ENCODE results near the gene LRCH2. TPM values are rescaled to one million over a fixed set of nuclear protein-coding genes. Genes with fewer than 3 reads are reported as not detected.

LRCH2 gene
- total RNA-seq, 2 donors from 2014 or later = 5.4 to 9.9 TPM

- no peak for TF ChIP-seq CTCF (IDR thresholded peaks at IDR 0.05)
These were observed 21.1 kb upstream of the LRCH2 start for GRCh38 chrX:115255003-115255402.

GRCh38 chrX:115251458-115252233, 17.8 kb upstream of the LRCH2 start:
- H3K4me1 ChIP-seq (ENCODE audit: control insufficient read depth in 1 of 2, low read depth in 2 of 2) = no peaks in the 10 kb centered on the region
- H3K4me3 ChIP-seq = no peak overlapping the region
- no peak for ATAC-seq (ENCODE audit: insufficient number of reproducible peaks, low FRiP score, low read depth)
- TF ChIP-seq CTCF (IDR thresholded peaks at IDR 0.05) = no peak
- no peak for DNase-seq (ENCODE audit: low spot score)
- H3K27ac ChIP-seq = no peak overlapping the region
- no peaks in the 10 kb centered on the region for H3K9me3 ChIP-seq
- H3K27me3 ChIP-seq (replicated peaks; ENCODE audit: insufficient read depth) = no peaks in the 10 kb centered on the region
- H3K36me3 ChIP-seq = no peaks in the 10 kb centered on the region

More at GRCh38 chrX:115255003-115255402, 21.1 kb upstream of the LRCH2 start:
- H3K36me3 ChIP-seq = no peaks in the 10 kb centered on the region
- H3K9me3 ChIP-seq = no peaks in the 10 kb centered on the region
- H3K4me3 ChIP-seq = no peak overlapping the region
- DNase-seq (ENCODE audit: low spot score) (no peak), ATAC-seq (ENCODE audit: insufficient number of reproducible peaks, low FRiP score, low read depth) (no peak)
- H3K4me1 ChIP-seq (ENCODE audit: control insufficient read depth in 1 of 2, low read depth in 2 of 2) = no peaks in the 10 kb centered on the region
- H3K27ac ChIP-seq = no peak overlapping the region
- H3K27me3 ChIP-seq (replicated peaks; ENCODE audit: insufficient read depth) = no peaks in the 10 kb centered on the region

GRCh38 chrX:115237056-115237455, 3.2 kb upstream of the LRCH2 start:
- no peak overlapping the region for H3K27ac ChIP-seq

GRCh38 chrX:115236560-115236959, 2.7 kb upstream of the LRCH2 start:
- ATAC-seq (ENCODE audit: insufficient number of reproducible peaks, low FRiP score, low read depth) = no peak
- no peak overlapping the region for H3K27ac ChIP-seq

More at GRCh38 chrX:115237056-115237455, 3.2 kb upstream of the LRCH2 start:
- H3K9me3 ChIP-seq = no peaks in the 10 kb centered on the region
- H3K36me3 ChIP-seq = no peaks in the 10 kb centered on the region
- no peak overlapping the region for H3K4me3 ChIP-seq
- TF ChIP-seq CTCF (IDR thresholded peaks at IDR 0.05) = no peak
- DNase-seq (ENCODE audit: low spot score) (no peak), ATAC-seq (ENCODE audit: insufficient number of reproducible peaks, low FRiP score, low read depth) (no peak)
- no peaks in the 10 kb centered on the region for H3K27me3 ChIP-seq (replicated peaks; ENCODE audit: insufficient read depth)
- peaks cover 0 to 4% of the 10 kb centered on the region in 2 donors for H3K4me1 ChIP-seq (ENCODE audit: control insufficient read depth in 1 of 2, low read depth in 2 of 2)

More at GRCh38 chrX:115236560-115236959, 2.7 kb upstream of the LRCH2 start:
- no peaks in the 10 kb centered on the region for H3K9me3 ChIP-seq
- no peak overlapping the region for H3K4me3 ChIP-seq
- TF ChIP-seq CTCF (IDR thresholded peaks at IDR 0.05) = no peak
- H3K4me1 ChIP-seq (ENCODE audit: control insufficient read depth in 1 of 2, low read depth in 2 of 2) = peaks cover 0 to 4% of the 10 kb centered on the region in 2 donors
- no peak for DNase-seq (ENCODE audit: low spot score)
- H3K36me3 ChIP-seq = no peaks in the 10 kb centered on the region
- no peaks in the 10 kb centered on the region for H3K27me3 ChIP-seq (replicated peaks; ENCODE audit: insufficient read depth)

Measured in thoracic aorta (tissue), 2 donors.